Liver (tissue), 9 donors: ENCODE measurements around the gene ECHS1. TPM values are rescaled to one million over a fixed set of nuclear protein-coding genes. Genes with fewer than 3 reads are reported as not detected.

Experiments used
- DNase-seq: peaks from one replicate; pipeline ENCODE4 v3.0.0-alpha.2; 2017; ENCODE audit warnings: low spot score
- H3K27ac ChIP-seq, 2 donors: one replicate each; pipeline ENCODE4 v1.7.0; 2013; ENCODE audit warnings: inconsistent platforms in 2 of 2, low read length in 2 of 2, control low read depth in 1 of 2, low read depth in 1 of 2, mild to moderate bottlenecking in 1 of 2
- H3K27me3 ChIP-seq, 4 donors: one replicate each; pipeline versions ENCODE4 v1.6.1 to v1.7.0; 2013; ENCODE audit warnings: low read length in 3 of 4, inconsistent platforms in 1 of 4, mild to moderate bottlenecking in 1 of 4, moderate library complexity in 1 of 4; ENCODE audit not compliant: control insufficient read depth in 4 of 4, insufficient read depth in 4 of 4
- H3K36me3 ChIP-seq, 4 donors: one replicate each; pipeline versions ENCODE4 v1.6.1 to v1.7.0; 2013; ENCODE audit warnings: low read length in 3 of 4, mild to moderate bottlenecking in 3 of 4, low read depth in 1 of 4, moderate library complexity in 1 of 4; ENCODE audit not compliant: control insufficient read depth in 4 of 4, insufficient read depth in 3 of 4
- H3K4me1 ChIP-seq, 4 donors: one replicate each; pipeline versions ENCODE4 v1.6.1 to v1.7.0; 2013; ENCODE audit warnings: low read length in 3 of 4, mild to moderate bottlenecking in 3 of 4, moderate library complexity in 1 of 4; ENCODE audit not compliant: control insufficient read depth in 4 of 4, insufficient read depth in 4 of 4
- H3K4me3 ChIP-seq, 3 donors: one replicate each; pipeline versions ENCODE4 v1.6.1 to v1.7.0; 2013; ENCODE audit warnings: low read length in 3 of 3, control low read depth in 1 of 3, low read depth in 1 of 3, mild to moderate bottlenecking in 1 of 3
- H3K9ac ChIP-seq, 2 donors: one replicate each; pipeline ENCODE4 v1.7.0; 2013; ENCODE audit warnings: low read length in 2 of 2, mild to moderate bottlenecking in 2 of 2, moderate library complexity in 2 of 2, control low read depth in 1 of 2, low read depth in 1 of 2
- H3K9me3 ChIP-seq, 4 donors: one replicate each; pipeline versions ENCODE4 v1.6.1 to v1.7.0; 2013; ENCODE audit warnings: low read length in 3 of 4; ENCODE audit not compliant: control insufficient read depth in 4 of 4
- ATF3 ChIP-seq: IDR thresholded peaks from 2 replicates; pipeline ENCODE4 v1.6.1; 2016; ENCODE audit warnings: antibody characterized with exemption
- CTCF ChIP-seq: fragments of 150-350 bp; IDR thresholded peaks from 2 replicates; pipeline ENCODE4 v1.5.1; 2017; ENCODE audit warnings: improper control_type of control experiment, low read depth, low read length; ENCODE audit not compliant: missing input control
- EGR1 ChIP-seq, 2 donors: IDR thresholded peaks; 2 replicates each; pipeline ENCODE4 v1.6.1; 2016 to 2018; ENCODE audit warnings: antibody characterized with exemption in 2 of 2, low read depth in 2 of 2
- FOXA1 ChIP-seq: IDR thresholded peaks from 2 replicates; pipeline ENCODE4 v1.6.1; 2016; ENCODE audit warnings: antibody characterized with exemption
- FOXA2 ChIP-seq: IDR thresholded peaks from 2 replicates; pipeline ENCODE4 v1.6.1; 2016; ENCODE audit warnings: antibody characterized with exemption
- GABPA ChIP-seq, 2 donors: IDR thresholded peaks in 1 of 2; conservative IDR thresholded peaks in 1 of 2; 2 replicates each; pipeline ENCODE4 v1.6.1; 2016; ENCODE audit warnings: antibody characterized with exemption in 2 of 2, mild to moderate bottlenecking in 1 of 2, moderate library complexity in 1 of 2
- HNF4A ChIP-seq, 2 donors: conservative IDR thresholded peaks; 2 replicates each; pipeline ENCODE4 v1.6.1; 2016; ENCODE audit warnings: antibody characterized with exemption in 2 of 2, mild to moderate bottlenecking in 2 of 2
- HNF4G ChIP-seq: IDR thresholded peaks from 2 replicates; pipeline ENCODE4 v1.6.1; 2016; ENCODE audit warnings: antibody characterized with exemption
- JUND ChIP-seq, 2 donors: IDR thresholded peaks; 2 replicates each; pipeline ENCODE4 v1.6.1; 2016; ENCODE audit warnings: antibody characterized with exemption in 2 of 2
- MAX ChIP-seq: IDR thresholded peaks from 2 replicates; pipeline ENCODE4 v1.6.1; 2016; ENCODE audit warnings: antibody characterized with exemption
- NR2F2 ChIP-seq: IDR thresholded peaks from 2 replicates; pipeline ENCODE4 v1.6.1; 2016; ENCODE audit warnings: antibody characterized with exemption
- RAD21 ChIP-seq, 2 donors: IDR thresholded peaks; 2 replicates each; pipeline ENCODE4 v1.6.1; 2016; ENCODE audit warnings: antibody characterized with exemption in 2 of 2, mild to moderate bottlenecking in 2 of 2
- REST ChIP-seq: IDR thresholded peaks from 2 replicates; pipeline ENCODE4 v1.6.1; 2016; ENCODE audit warnings: antibody characterized with exemption, mild to moderate bottlenecking
- RXRA ChIP-seq, 2 donors: IDR thresholded peaks; 2 replicates each; pipeline ENCODE4 v1.6.1; 2017 to 2018; ENCODE audit warnings: antibody characterized with exemption in 2 of 2, mild to moderate bottlenecking in 1 of 2
- SP1 ChIP-seq: IDR thresholded peaks from 2 replicates; pipeline ENCODE4 v1.6.1; 2018; ENCODE audit warnings: antibody characterized with exemption, mild to moderate bottlenecking
- TAF1 ChIP-seq: conservative IDR thresholded peaks from 2 replicates; pipeline ENCODE4 v1.6.1; 2016; ENCODE audit warnings: antibody characterized with exemption, mild to moderate bottlenecking
- YY1 ChIP-seq: IDR thresholded peaks from 2 replicates; pipeline ENCODE4 v1.6.1; 2016; ENCODE audit warnings: antibody characterized with exemption, mild to moderate bottlenecking
- ZBTB33 ChIP-seq: IDR thresholded peaks from 2 replicates; pipeline ENCODE4 v1.6.1; 2016; ENCODE audit warnings: antibody characterized with exemption
- WGBS: extraction: QIAGEN DNeasy Blood & Tissue Kit; methylation state at CpG from one replicate; pipeline ENCODE4 v1.1.7; 2013; 5-methylcytosine and 5-hydroxymethylcytosine counted together
- polyA plus RNA-seq, 2 donors: library from polyadenylated mRNA; stranded (reverse) in 1 of 2; unstranded in 1 of 2; fragments of 200-250 nt in 1 of 2; fragments of >200 nt in 1 of 2; fragmentation: Nextera tagmentation in 1 of 2; extraction: Ambion mirVana in 1 of 2; gene quantifications; one replicate each; pipeline versions ENCODE4 v1.2.1 to v1.2.3, GENCODE V29; 2013 to 2015
- total RNA-seq, 2 donors: library from RNA; depleted of rRNA; stranded (reverse); fragments of >200 nt; gene quantifications; one replicate each; pipeline ENCODE4 v1.2.3, GENCODE V29; 2014
- donor health status: healthy.
- donor health status: healthy.
- donor health status: healthy.
- donor health status: healthy.
- donor health status: healthy.

The ECHS1 gene
- total and polyA plus RNA-seq, 4 donors, result 41.5 to 849 (median 354) TPM

- Histone ChIP-seq H3K36me3 (no peaks in the 10 kb centered on the region), H3K4me3 (peak overlapping the region in 1 of 3 donors; percentile 26), H3K9me3 (no peaks in the 10 kb centered on the region), H3K4me1 (peaks cover 0 to 16% (median 8%) of the 10 kb centered on the region in 4 donors), H3K9ac (no peak overlapping the region), H3K27ac (no peak overlapping the region), H3K27me3 (peaks cover 0 to 14% (median 8%) of the 10 kb centered on the region in 4 donors)
- no peak for DNase-seq
- TF ChIP-seq MAX, result no peak
- no peak for TF ChIP-seq JUND (IDR thresholded peaks at IDR 0.05)
- no peak for TF ChIP-seq SP1
- peak in 1 of 2 donors; percentile 47 for TF ChIP-seq HNF4A (conservative IDR thresholded peaks at IDR 0.05)
- TF ChIP-seq FOXA1, result no peak
- no peak for TF ChIP-seq EGR1 (IDR thresholded peaks at IDR 0.05; ENCODE audit: low read depth in 2 of 2)
- no peak for TF ChIP-seq GABPA (IDR thresholded peaks at IDR 0.05 in 1 of 2, conservative IDR thresholded peaks at IDR 0.05 in 1 of 2)
- no peak for TF ChIP-seq REST
- 6% methylated on average over 75 of the region's 75 CpGs for WGBS
Measured at GRCh38 chr10:133335246-133336117, 37.7 kb downstream of the ECHS1 start.

GRCh38 chr10:133334503-133335245, 38.5 kb downstream of the ECHS1 start:
- Histone ChIP-seq H3K4me3 (peak overlapping the region in 1 of 3 donors; percentile 21), H3K36me3 (no peaks in the 10 kb centered on the region), H3K27me3 (peaks cover 0 to 14% (median 7%) of the 10 kb centered on the region in 4 donors), H3K4me1 (peaks cover 0 to 20% (median 9%) of the 10 kb centered on the region in 4 donors), H3K27ac (no peak overlapping the region), H3K9ac (no peak overlapping the region), H3K9me3 (no peaks in the 10 kb centered on the region)
- no peak for DNase-seq
- WGBS, result 27% methylated on average over 51 of the region's 51 CpGs
- TF ChIP-seq CTCF (no peak), RAD21 (IDR thresholded peaks at IDR 0.05) (no peak), REST (no peak), RXRA (IDR thresholded peaks at IDR 0.05) (no peak), FOXA1 (no peak), EGR1 (IDR thresholded peaks at IDR 0.05; ENCODE audit: low read depth in 2 of 2) (no peak), MAX (no peak), GABPA (IDR thresholded peaks at IDR 0.05 in 1 of 2, conservative IDR thresholded peaks at IDR 0.05 in 1 of 2) (no peak), ATF3 (no peak), FOXA2 (no peak), HNF4G (no peak), ZBTB33 (no peak), YY1 (no peak), NR2F2 (no peak), TAF1 (no peak)
